ENCODE results near the gene MATN4. TPM values are rescaled to one million over a fixed set of nuclear protein-coding genes. Genes with fewer than 3 reads are reported as not detected.

MATN4 gene
- total and polyA plus RNA-seq, 12 donors: 0.06 to 0.37 (median 0.16) TPM; not detected in 8

- intact Hi-C loops (cut with DNase I): no loop called here
- TF ChIP-seq CTCF (IDR thresholded peaks at IDR 0.05) (no peak), POLR2A (IDR thresholded peaks at IDR 0.05) (peak; percentile 16 to 57)
- H3K9me3 ChIP-seq (replicated peaks in 1 of 3): no peaks in the 10 kb centered on the region
- WGBS, 4 donors: 16 to 34% (median 25%) methylated on average over 11 to 15 of the region's 15 CpGs
- peaks cover 0 to 17% of the 10 kb centered on the region in 2 donors for H3K36me3 ChIP-seq (replicated peaks in 1 of 2)
- peak; percentile 59 to 87 (median 81) for DNase-seq
- no peak overlapping the region for H3K4me3 ChIP-seq
- H3K4me1 ChIP-seq (replicated peaks in 1 of 2): peaks cover 68 to 69% of the 10 kb centered on the region in 2 donors
- H3K27ac ChIP-seq: peak overlapping the region; percentile 86 to 98 (median 94)
- no peaks in the 10 kb centered on the region for H3K27me3 ChIP-seq
These were observed 29.4 kb upstream of the MATN4 start for GRCh38 chr20:45337367-45338120.

- DNase-seq: peak; percentile 74 to 94 (median 89)
- H3K4me1 ChIP-seq (replicated peaks in 1 of 2): peaks cover 60 to 62% of the 10 kb centered on the region in 2 donors
- WGBS, 4 donors: 43 to 48% (median 45%) methylated on average over 11 of the region's 11 CpGs
- H3K36me3 ChIP-seq (replicated peaks in 1 of 2): peaks cover 0 to 21% of the 10 kb centered on the region in 2 donors
- TF ChIP-seq POLR2A (IDR thresholded peaks at IDR 0.05) (peak in 1 of 2 donors; percentile 83), CTCF (IDR thresholded peaks at IDR 0.05) (no peak)
- H3K27ac ChIP-seq: peak overlapping the region; percentile 86 to 98 (median 94)
- H3K9me3 ChIP-seq (replicated peaks in 1 of 3): no peaks in the 10 kb centered on the region
- no peaks in the 10 kb centered on the region for H3K27me3 ChIP-seq
- intact Hi-C loops (cut with DNase I): no loop called here
- no peak overlapping the region for H3K4me3 ChIP-seq
These were observed 28.6 kb upstream of the MATN4 start for GRCh38 chr20:45336530-45337366.

GRCh38 chr20:45330476-45330875, 22.4 kb upstream of the MATN4 start:
- no peak overlapping the region for H3K27ac ChIP-seq
- H3K4me3 ChIP-seq: no peak overlapping the region
- no peaks in the 10 kb centered on the region for H3K27me3 ChIP-seq
- peaks cover 0 to 73% of the 10 kb centered on the region in 2 donors for H3K36me3 ChIP-seq (replicated peaks in 1 of 2)
- 93 to 100% (median 95%) methylated on average over 2 to 3 of the region's 3 CpGs for WGBS, 4 donors
- H3K4me1 ChIP-seq (replicated peaks in 1 of 2): no peaks in the 10 kb centered on the region
- no peak for TF ChIP-seq CTCF (IDR thresholded peaks at IDR 0.05)
- TF ChIP-seq POLR2A (IDR thresholded peaks at IDR 0.05): no peak
- no peak for DNase-seq
- intact Hi-C loops (cut with DNase I): no loop called here
- no peaks in the 10 kb centered on the region for H3K9me3 ChIP-seq (replicated peaks in 1 of 3)

Data from adrenal gland (tissue), 12 donors.